Fibroblast of skin of left biceps (primary cell): ENCODE results near the gene MT1E.
"Not testable (repeated sequence)": the region's sequence is repeated elsewhere in the genome, so short reads cannot be mapped to it uniquely, and the experiment has no call there.

Experiments used
- DNase-seq, 2 experiments: peaks; one replicate each; pipeline ENCODE4 v3.0.0-alpha.2; 2013; ENCODE audit warnings: low read depth in 2 of 2

MT1E gene

DNA sequence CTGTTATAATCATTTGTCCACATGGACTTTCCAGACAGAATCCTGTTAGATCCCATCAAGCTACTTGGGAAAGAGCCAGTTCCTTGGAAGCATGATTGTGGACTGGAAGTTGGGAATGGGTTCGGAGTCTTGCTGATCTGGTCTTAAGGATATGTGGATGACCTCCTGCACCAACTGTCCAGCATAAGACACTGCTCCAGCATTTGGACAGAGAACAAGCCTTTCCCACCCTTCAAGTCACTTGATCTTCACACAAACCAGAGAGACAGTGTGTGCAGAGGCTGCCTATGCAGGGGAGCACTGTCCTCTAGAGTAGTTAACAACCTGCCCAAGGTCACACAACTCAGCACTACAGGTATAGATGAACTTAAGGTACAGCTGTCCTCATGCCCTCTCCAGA is 20.3 kb downstream of the MT1E start:
- no peak for DNase-seq

DNA sequence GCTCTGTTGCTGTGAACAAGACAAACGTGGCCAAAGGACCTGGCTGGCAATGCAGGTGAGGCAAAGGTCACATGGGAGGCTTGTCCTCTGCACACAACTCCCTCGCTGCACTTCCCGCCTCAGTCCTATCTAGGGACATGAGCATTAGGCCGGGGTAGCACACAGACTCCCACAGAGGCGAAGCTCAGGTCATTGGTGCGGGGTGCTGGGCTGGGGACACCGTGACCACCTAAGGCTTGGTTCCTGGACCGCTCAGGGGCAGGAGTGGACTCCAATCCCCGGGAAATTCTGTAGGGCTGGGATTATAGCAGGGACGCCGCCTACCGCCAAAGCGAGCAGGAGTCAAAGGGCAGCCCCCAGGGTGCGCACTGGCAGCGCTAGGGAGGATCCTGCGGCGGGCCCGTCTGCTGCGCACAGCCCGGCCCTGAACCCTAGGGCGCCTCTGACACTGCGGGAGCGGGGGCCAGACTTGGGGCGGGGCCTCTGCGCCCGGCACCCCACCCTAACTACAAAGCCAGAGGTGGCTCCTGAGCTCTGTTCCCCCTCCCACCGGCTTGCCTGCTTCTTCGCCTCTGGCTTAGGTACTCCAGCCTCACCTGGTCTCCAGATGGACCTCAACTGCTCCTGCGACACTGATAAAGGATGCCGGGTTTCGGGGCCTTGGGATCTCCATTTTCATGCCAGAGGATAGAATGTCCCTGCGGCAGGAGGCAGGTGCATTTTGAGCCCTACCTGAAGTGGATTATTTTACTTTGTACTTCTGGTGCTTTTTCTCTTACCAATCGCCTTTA is 22.3 kb downstream of the MT1E start:
- no peak for DNase-seq

DNA sequence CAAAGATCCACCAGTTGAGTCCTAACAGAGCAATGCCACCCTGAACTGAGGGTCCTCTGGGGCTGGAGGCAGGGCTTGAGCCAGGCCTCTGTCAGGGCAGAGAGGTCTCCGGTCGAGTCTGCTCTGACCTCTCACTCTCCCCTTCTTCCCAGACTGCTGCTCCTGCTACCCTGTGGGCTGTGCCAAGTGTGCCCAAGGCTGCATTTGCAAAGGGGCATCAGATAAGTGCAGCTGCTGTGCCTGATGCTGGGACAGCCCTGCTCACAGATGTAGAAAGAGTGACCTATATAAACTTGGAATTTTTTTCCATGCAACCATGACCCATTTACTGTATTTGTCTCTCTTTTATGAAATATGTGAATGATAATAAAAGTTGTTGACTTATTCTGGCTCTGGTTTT is 23.7 kb downstream of the MT1E start:
- DNase-seq, result no peak

DNA sequence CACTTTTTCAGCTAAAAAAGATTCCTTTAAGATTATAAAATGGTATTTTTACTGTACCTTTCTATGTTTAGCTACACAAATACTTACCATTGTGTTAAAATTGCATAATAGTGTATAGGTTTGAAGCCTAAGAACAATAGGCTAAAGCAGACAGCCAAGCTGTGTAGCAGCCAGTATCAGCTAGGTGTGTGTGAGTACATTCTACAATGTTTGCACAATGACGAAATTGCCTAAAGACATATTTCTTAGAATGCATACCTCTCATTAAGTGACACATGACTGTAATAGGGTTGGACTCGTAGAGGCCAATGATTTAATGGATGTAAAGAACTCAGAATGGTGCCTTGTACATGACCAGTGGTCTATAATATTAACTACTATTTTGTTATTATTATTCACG is 24.2 kb downstream of the MT1E start:
- DNase-seq, result no peak

DNA sequence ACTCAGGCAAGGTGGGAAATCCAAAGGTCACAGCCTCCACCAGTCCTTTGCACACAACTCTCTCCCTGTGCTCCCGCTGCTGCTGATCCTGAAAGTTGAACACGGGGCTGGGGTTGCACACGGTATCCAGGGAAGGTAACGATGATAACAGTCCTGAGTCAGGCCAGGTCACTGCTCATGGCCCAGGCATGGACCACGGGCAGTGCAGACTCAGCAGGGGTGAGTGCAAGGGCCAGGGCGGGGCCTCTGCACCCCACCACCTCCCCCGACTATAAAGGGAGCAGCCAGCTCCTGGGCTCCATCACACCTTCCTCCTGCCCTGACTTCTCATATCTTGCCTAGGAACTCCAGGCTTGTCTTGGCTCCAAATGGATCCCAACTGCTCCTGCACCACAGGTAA is 26.0 kb downstream of the MT1E start, which contains the start of gene MT1B:
Gene MT1B (plus strand): TSS at position 301 of the 400 bp plus-strand sequence. CDS start 68 bp downstream, at position 369.
- DNase-seq, result no peak

DNA sequence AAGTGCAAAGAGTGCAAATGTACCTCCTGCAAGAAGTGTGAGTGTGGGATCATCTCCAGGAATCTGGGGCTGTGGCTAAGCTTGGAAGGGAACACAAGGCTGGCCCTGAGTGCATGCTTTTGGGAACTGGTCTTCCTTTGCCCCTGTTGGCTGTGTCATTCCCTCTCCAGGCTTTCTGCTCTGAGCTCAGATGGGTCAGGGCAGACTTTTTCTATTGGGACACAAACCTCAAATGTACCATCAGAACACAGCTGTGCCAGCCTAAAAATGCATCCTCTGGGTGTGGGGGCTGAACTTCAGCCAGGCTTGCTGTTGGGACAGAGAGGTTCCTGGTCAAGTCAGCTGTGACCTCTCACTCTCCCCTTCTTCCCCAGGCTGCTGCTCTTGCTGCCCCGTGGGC is 27.0 kb downstream of the MT1E start:
- no peak for DNase-seq

DNA sequence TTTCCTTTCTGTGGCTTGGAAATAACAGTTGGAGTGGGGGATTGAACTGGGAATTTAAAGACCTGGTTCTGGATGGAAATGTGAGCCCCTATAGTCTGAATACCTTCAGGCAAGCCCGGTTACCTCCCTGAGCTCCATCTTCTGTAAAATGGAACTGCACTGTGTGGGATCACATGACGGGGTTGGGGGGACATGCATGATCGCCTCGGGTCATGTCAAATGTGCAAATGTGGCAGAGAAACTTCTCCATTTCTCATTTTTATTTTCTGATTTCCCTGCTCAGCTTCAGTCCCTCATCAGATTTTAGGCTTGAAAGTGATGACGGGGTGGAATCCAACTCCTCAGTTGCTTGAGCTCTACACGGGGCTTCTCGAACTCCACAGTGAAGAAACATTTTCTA is 27.6 kb downstream of the MT1E start:
- DNase-seq, result no peak

DNA sequence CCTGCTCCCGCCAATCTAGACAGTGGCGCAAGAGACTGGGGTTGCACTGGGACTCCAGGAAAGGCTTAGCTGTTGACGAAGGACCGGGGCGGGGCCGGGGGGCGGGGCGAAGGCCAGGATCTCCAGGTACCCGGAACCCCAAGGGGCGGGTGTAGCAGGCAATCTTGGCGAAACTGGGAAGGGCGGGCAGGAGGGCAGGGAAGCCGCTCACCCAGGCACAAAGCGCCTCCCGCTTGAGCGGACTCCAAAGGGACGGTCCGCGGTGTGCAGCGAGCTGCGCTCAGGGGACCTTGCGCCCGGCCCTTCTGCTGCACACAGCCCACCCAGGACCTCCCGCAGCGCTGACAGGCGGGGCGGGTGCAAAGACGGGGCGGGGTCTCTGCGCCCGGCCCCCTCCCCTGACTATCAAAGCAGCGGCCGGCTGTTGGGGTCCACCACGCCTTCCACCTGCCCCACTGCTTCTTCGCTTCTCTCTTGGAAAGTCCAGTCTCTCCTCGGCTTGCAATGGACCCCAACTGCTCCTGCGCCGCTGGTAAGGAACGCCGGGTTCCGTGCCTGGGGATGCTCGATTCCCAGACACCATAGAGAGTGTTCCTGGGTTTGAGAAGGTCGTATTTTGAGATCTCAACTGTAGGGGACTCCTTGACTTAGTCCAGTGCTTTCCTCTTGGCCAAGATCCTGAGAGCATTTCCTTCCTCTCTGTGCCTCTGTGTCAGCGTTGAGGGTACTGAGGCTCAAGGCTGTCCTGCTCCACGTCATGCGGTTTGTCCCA is 32.2 kb downstream of the MT1E start, which contains the start of gene MT1F:
Gene MT1F (plus strand): TSS at position 405 of the 772 bp plus-strand sequence. CDS start 100 bp downstream, at position 505.
- no peak for DNase-seq

DNA sequence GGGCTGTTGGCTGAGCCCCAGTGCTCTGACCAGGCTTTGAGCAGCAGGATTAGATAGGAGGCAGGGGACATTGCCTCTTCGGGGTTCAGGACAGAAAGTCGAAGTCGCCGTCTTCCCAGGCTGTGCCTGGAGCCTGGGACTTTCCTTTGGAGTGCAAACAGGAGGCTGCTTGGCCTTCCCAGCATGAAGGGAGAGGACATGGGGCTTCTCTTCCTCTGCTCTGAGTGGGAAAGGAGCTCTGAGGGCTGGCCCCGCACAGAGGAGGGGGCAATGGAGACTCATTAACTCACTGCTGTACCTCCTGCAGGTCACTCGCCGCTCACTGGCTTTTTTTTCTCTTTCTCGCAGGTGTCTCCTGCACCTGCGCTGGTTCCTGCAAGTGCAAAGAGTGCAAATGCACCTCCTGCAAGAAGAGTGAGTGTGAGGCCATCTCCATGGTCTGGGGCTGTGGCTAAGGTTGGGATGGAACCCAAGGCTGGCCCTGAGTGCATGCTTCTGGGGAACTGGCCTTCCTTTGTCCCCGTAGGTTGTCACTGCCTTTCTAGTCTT is 32.8 kb downstream of the MT1E start:
- no peak for DNase-seq

DNA sequence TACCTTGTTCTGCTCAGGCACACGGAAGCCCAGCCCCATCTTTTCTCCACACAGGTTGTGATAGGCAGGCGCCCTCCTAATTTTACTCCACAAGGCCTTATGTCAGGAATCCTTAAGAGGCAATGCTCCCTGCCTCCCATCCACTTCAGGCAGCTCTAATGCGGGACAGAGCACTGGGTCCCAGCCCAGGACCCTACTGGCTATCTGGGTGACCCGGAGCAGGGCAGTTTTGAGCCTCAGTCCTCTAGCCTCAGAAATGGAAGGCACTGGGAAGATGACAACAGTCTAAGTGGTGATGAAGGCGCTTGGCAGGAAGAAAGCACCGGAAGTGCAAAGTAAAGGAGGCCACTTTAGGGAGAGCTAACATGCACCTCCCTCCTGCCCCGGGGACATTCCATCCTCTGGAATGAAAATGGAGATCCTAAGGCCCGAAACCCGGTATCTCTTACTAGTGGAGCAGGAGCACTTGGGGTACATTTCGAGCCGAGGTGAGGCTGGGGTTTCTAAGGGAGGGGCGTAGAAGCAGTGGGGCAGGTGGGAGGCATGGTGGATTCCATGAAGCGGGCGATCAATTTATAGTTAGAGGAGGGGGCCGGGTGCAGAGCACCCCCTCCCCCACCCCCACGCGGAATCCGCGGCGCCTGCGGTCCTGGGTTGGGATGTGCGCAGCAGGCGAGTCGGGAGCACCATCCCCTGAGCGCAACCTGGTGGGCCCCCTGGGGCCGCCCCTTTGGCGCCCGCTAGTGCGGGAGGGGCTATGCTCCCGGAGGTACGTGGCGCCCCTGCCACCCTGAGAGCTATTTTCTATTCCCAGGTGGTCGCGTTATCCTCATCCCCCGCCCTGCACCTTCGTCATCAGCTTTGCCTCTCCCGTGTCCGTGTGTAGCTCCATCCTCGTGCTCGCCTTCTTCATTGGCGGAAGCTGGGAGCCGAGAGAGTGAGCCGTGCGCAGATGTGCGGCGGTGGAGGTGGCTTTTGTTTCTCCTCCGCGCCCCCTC is 37.1 kb downstream of the MT1E start:
- DNase-seq, result no peak

DNA sequence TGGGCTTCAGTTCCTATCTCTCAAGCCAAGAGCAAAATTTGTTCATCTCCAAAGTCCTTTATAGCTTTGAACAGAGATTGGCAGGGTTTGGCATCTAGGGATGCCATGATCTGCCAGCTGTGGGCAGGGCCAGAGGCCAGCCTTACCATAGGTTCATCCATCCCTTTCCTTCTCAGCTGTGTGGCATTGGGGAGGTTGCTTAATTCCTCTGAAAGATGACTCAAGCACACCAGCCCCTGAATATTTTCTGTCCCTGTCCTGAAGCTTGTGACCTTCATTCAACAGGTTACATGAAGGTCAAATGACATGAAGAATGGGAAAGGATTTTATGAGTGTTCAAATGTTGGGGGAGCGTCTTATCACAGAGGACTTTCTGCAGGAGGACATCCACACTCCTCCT is 38.9 kb downstream of the MT1E start:
- no peak for DNase-seq

DNA sequence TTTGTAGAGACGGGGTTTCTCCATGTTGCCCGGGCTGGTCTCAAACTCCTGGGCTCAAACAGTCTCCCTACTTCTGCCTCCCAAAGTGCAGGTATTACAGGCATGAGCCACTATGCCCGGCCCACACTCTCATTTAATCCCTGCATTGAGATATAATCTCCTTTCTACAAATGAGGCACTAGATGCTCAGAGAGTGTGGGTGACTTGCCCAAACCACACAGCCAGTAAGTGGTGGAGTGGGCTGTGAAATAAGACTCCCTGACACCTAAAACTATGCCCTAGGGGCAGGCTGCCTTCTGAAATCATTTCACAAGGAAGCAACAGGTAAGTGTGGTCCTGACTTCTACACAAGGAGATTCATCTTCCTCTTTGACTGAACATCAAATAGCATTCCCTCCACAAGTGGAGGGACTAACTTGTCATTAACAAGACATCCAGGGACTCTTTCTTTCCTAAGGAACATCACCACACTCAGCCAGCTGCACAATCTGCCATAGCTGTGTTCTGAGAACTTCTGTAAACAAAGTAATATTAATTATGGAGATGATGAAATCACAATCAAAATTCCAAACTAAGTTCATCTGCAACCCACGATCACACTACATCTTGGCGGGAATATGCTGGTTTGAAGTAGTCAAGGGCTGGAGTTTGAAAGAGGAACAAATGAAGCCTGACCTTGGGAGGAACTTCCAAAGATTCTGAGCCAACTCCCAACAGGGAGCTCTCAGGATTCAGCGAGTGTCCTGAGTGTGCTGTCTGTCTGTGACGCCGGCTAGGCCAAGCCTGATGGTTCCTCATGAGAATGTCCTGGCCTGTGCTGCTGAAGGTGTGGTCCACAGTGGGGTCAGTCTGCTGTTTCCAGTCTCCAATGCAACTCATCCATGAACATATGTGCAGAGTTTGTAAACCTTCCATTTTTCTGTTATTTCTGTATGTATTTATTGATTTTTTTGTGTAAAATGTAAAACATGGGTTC is 40.0 kb downstream of the MT1E start:
- not testable (repeated sequence) for DNase-seq

DNA sequence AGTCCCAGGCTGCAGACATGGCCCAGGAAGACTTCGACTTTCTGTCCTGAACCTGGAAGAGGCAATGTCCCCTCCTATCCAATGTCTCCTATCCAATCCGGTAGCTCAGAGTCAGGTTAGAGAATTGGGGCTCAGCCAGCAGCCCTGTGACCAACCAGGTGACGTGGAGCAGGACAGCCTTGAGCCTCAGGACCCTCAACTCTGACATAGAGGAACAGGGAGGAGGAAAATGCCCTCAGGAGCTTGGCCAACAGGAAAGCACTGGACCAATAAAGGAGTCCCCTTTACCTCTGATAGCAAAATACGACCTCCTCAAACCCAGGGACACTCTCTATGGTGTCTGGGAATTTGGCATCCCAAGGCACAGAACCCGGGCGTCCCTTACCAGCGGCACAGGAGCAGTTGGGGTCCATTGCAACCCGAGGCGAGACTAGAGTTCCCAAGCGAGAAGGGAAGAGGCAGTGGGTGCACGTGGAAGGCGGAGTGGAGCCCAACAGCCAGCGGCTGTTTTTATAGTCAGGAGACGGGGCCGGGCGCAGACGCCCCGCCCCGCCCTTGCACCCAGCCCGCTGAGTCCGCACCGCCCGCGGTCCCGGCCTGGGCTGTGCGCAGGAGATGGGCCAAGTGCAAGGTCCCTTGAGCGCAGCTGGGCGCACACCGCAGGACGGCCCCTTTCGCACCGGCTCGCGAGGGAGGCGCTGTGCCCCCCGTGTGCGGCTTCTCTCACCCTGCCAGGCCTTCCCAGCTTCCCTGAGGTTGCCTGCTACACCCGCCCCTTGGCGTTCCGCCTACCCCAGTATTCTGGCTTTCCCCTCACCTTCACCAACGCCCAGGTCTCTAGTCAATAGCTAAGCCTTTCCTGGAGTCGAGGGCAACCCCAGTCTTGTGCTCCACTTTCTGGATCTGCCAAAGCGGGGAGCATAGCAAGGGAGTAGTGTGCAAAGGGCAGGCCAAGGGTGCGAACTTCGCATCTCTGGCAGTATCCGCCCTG is 42.3 kb downstream of the MT1E start, which contains the start of gene MT1G:
Gene MT1G (minus strand): TSS at position 485 of the 991 bp plus-strand sequence. CDS start 72 bp downstream, at position 413.
- no peak for DNase-seq

DNA sequence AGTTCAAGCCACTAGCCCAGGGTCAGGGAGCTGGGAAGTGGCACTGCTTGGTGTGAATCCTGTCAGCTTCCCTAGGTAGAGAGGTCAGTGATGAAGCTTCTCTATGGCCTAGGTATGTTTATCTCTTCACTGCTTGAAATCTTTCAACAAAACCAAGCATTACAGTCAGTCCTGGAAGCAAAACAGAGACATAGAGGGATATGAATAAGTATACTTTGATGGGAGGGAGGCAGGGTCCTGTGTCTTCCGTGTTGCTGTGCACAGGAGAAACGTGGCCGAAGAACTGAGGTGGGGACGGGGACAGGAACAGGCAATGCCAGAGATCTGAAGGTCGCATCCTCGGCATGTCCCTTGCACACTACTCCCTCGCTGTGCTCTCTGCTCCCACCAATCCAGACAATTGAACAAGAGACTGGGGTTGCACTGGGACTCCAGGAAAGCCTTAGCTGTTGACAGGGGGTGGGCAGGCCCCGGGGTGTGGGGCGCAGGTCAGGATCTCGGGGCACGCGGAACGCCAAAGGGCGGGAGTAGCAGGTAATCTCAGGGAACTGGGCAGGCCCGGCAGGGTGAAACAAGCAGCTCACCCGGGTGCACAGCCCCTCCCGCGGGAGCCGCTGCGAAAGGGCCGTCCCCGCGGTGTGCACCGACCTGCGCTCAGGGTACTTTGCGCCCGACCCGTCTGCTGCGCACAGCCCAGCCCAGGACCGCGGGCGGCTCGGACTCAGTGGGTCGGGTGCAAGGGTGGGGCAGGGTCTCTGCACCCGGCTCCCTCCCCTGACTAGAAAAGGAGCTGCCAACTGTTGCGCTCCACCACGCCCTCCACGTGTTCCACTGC is 43.6 kb downstream of the MT1E start, which contains the start of gene MT1H:
Gene MT1H (plus strand): TSS at position 810 of the 835 bp plus-strand sequence. CDS start 71 bp downstream, outside the sequence.
- DNase-seq, result no peak

DNA sequence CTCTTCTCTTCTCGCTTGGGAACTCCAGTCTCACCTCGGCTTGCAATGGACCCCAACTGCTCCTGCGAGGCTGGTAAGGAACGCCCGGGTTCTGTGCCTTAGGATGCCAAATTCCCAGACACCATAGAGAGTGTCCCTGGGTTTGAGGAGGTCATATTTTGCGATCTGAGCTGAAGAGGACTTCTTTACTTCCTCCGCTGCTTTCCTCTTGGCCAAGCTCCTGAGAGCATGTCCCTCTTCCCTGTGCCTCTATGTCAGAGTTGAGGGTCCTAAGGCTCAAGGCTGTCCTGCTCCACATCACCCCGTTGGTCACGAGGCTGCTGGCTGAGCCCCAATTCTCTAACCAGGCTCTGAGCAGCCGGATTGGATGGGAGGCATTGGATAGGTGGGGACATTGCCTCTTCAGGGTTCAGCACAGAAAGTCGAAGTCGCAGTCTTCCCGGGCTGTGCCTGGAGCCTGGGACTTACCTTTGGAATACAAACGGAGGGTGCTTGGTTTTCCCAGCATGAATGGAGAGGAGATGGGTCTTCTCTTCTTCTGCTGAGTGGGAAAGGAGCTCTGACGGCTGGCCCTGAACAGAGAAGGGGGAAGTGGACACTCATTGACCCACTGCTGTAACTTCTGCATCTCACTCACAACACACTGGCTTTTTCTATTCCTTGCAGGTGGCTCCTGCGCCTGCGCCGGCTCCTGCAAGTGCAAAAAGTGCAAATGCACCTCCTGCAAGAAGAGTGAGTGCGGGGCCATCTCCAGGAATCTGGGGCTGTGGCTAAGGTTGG is 44.4 kb downstream of the MT1E start:
- no peak for DNase-seq

DNA sequence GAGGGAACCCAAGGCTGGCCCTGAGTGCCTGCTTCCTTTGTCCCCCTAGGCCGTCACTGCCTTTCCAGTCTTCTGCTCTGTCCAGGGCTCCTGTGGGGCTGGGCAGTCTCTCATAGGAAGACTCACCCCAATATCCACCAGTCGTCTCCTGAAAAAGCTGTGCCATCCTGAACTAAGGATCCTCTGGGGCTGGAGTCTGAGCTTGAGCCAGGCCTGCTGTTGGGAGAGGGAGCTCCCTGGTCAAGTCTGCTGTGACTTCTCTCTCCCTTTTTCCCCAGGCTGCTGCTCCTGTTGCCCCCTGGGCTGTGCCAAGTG is 45.0 kb downstream of the MT1E start:
- no peak for DNase-seq

DNA sequence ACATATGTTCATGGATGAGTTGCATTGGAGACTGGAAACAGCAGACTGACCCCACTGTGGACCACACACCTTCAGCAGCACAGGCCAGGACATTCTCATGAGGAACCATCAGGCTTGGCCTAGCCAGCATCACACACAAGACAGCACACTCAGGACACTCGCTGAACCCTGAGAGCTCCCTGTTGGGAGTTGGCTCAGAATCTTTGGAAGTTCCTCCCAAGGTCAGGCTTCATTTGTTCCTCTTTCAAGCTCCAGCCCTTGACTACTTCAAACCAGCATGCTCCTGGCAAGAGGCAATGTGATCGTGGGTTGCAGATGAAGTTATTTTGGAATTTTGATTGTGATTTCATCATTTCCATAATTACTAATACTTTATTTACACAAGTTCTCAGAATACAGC is 46.1 kb downstream of the MT1E start:
- DNase-seq, result not testable (repeated sequence)
